HEK293T (cell line): ENCODE measurements around the gene IFT172.

Experiments
- ARNT ChIP-seq: fragments of 450-650 bp; IDR thresholded peaks from 2 replicates; pipeline ENCODE4 v1.6.1; 2017; ENCODE audit warnings: mild to moderate bottlenecking
- BHLHE40 ChIP-seq: fragments of 450-650 bp; IDR thresholded peaks from 2 replicates; pipeline ENCODE4 v1.6.1; 2016; ENCODE audit warnings: mild to moderate bottlenecking, moderate library complexity, borderline replicate concordance
- ELF4 ChIP-seq: fragments of 450-650 bp; IDR thresholded peaks from 2 replicates; pipeline ENCODE4 v1.6.1; 2017; ENCODE audit warnings: antibody characterized with exemption
- FOXA1 ChIP-seq: fragments of 450-650 bp; IDR thresholded peaks from 2 replicates; pipeline ENCODE4 v1.6.1; 2016; ENCODE audit warnings: mild to moderate bottlenecking
- FOXK2 ChIP-seq: fragments of 450-650 bp; IDR thresholded peaks from 2 replicates; pipeline ENCODE4 v1.6.1; 2016; ENCODE audit warnings: mild to moderate bottlenecking
- FOXM1 ChIP-seq: fragments of 450-650 bp; IDR thresholded peaks from 2 replicates; pipeline ENCODE4 v1.6.1; 2017; ENCODE audit warnings: mild to moderate bottlenecking, borderline replicate concordance
- HDGF ChIP-seq: fragments of 450-650 bp; IDR thresholded peaks from 2 replicates; pipeline ENCODE4 v1.6.1; 2017; ENCODE audit warnings: antibody characterized with exemption, borderline replicate concordance
- L3MBTL2 ChIP-seq: fragments of 450-650 bp; conservative IDR thresholded peaks from 2 replicates; pipeline ENCODE4 v1.6.1; 2016; ENCODE audit warnings: mild to moderate bottlenecking
- LEF1 ChIP-seq: fragments of 450-650 bp; IDR thresholded peaks from 2 replicates; pipeline ENCODE4 v1.6.1; 2017; ENCODE audit warnings: mild to moderate bottlenecking, borderline replicate concordance
- NFRKB ChIP-seq: fragments of 450-650 bp; IDR thresholded peaks from 2 replicates; pipeline ENCODE4 v1.6.1; 2016; ENCODE audit warnings: mild to moderate bottlenecking, moderate library complexity
- SP1 ChIP-seq: fragments of 450-650 bp; IDR thresholded peaks from 2 replicates; pipeline ENCODE4 v1.6.1; 2017
- SUZ12 ChIP-seq: fragments of 450-650 bp; IDR thresholded peaks from 2 replicates; pipeline ENCODE4 v1.6.1; 2016; ENCODE audit warnings: mild to moderate bottlenecking
- TARDBP ChIP-seq: fragments of 450-650 bp; IDR thresholded peaks from 2 replicates; pipeline ENCODE4 v1.6.1; 2016
- TF ChIP-seq, protein P1 (sequence below): fragments of 450-650 bp; IDR thresholded peaks from 2 replicates; pipeline ENCODE4 v1.6.1; 2016

DNA sequence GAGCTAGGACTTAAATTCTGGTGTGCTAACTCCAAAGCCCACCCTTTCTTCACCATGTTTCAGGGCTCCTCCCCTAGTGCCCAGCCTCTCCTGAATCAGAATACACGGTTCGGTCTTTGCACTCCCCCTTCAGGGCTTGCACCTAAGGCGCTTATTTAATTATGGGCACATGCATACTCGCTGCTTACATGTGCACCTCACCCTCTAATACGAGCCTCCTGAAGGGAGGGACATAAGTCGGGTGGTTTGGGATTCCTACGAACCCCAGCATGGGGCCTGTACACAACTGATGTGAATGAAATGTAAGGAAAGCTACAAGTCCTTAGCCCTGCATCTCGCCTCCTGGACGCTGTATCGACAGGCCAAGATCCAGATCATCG, 435 bp downstream of the IFT172 start:
- TF ChIP-seq LEF1 (no peak), FOXA1 (no peak), BHLHE40 (no peak), HDGF (no peak), SUZ12 (no peak), FOXK2 (no peak), TARDBP (no peak), L3MBTL2 (no peak), ELF4 (no peak), ARNT (no peak), SP1 (no peak), NFRKB (no peak), FOXM1 (no peak)
- TF ChIP-seq, protein P1, sequence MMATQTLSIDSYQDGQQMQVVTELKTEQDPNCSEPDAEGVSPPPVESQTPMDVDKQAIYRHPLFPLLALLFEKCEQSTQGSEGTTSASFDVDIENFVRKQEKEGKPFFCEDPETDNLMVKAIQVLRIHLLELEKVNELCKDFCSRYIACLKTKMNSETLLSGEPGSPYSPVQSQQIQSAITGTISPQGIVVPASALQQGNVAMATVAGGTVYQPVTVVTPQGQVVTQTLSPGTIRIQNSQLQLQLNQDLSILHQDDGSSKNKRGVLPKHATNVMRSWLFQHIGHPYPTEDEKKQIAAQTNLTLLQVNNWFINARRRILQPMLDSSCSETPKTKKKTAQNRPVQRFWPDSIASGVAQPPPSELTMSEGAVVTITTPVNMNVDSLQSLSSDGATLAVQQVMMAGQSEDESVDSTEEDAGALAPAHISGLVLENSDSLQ = no peak
